ENCODE measurements around the gene HPS3. TPM values are rescaled to one million over a fixed set of nuclear protein-coding genes. Genes with fewer than 3 reads are reported as not detected.
"Not testable (repeated sequence)": the region's sequence is repeated elsewhere in the genome, so short reads cannot be mapped to it uniquely, and the experiment has no call there.

HPS3 gene
- polyA plus RNA-seq, 1 donor from 2014 or later: 44.8 TPM

- Mint-ChIP-seq H3K4me3 (no peak overlapping the region), H3K27me3 (no peaks in the 10 kb centered on the region), H3K27ac (peak overlapping the region in 1 of 3 donors; percentile 40), H3K36me3 (peaks cover 2% of the 10 kb centered on the region), H3K4me1 (peaks cover 0 to 2% (median 0%) of the 10 kb centered on the region in 3 donors), H3K9me3 (no peaks in the 10 kb centered on the region)
Observed at GRCh38 chr3:149188494-149188893, 59.1 kb downstream of the HPS3 start.

DNA sequence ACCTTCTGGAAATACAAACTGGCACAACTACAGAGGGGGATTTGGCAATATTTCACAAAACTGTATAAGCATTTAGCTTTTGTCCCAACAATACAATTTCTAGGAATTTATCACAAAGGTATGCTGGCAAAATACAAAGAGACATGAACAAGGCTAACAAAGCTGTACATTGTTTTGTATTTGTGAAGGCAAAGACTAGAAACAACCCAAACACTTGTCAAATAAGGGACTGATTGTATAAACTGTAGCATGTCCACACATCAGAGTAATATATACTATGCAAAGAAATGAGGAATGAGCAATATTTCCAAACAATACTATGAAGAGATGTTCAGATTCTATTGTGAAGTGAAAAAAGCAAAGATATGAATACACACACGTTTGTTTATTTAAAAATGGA lies 65.8 kb downstream of the HPS3 start:
- Mint-ChIP-seq H3K4me1 (no peaks in the 10 kb centered on the region), H3K36me3 (peaks cover 2% of the 10 kb centered on the region), H3K27me3 (peaks cover 3% of the 10 kb centered on the region), H3K4me3 (no peak overlapping the region), H3K9me3 (no peaks in the 10 kb centered on the region), H3K27ac (no peak overlapping the region)

DNA sequence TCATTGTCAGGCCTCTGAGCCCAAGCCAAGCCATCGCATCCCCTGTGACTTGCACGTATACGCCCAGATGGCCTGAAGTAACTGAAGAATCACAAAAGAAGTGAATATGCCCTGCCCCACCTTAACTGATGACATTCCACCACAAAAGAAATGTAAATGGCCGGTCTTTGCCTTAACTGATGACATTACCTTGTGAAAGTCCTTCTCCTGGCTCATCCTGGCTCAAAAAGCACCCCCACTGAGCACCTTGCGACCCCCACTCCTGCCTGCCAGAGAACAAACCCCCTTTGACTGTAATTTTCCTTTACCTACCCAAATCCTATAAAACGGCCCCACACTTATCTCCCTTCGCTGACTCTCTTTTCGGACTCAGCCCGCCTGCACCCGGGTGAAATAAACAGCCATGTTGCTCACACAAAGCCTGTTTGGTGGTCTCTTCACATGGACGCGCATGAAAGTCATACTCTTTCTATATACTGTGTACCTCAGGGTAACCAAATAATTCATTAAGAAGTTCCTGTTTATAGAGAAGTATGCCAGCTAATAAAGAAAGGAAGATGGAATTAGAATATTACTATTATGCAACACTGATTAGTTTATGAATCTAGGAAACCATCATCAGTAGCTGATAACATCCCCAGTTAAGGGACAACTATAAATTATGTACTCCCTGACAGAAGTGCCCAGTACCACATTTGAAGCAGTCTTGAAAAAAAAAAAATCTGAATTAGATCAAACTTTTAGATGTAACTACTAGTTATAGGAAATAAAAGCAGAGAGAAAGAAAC lies 67.6 kb downstream of the HPS3 start:
- not testable (repeated sequence) for H3K27ac Mint-ChIP-seq, H3K4me1 Mint-ChIP-seq, H3K36me3 Mint-ChIP-seq, H3K4me3 Mint-ChIP-seq, H3K9me3 Mint-ChIP-seq, H3K27me3 Mint-ChIP-seq

DNA sequence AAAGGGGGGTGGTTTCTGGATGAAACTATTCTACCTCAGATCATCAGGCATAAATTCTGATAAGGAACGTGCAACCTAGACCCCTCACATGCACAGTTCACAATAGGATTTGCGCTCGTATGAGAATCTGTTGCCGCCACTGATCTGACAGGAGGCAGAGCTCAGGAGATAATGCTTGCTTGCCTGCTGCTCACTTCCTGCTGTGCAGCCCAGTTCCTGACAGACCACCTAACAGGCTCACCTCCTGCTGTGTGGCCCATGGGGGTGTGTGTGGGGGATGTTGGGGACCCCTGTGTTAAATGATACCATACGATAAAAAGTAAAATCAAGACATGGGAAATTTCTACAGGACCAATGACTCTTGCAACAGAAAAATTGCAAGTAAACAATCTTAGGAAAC lies 68.2 kb downstream of the HPS3 start:
- Mint-ChIP-seq H3K36me3 (peaks cover 2% of the 10 kb centered on the region), H3K9me3 (no peaks in the 10 kb centered on the region), H3K4me1 (peaks cover 0 to 2% (median 0%) of the 10 kb centered on the region in 3 donors), H3K4me3 (no peak overlapping the region), H3K27me3 (peaks cover 3% of the 10 kb centered on the region), H3K27ac (no peak overlapping the region)

- Mint-ChIP-seq H3K27me3 (peaks cover 3% of the 10 kb centered on the region), H3K4me3 (no peak overlapping the region), H3K27ac (no peak overlapping the region), H3K36me3 (peaks cover 2% of the 10 kb centered on the region), H3K4me1 (peaks cover 1 to 3% (median 3%) of the 10 kb centered on the region in 3 donors), H3K9me3 (no peaks in the 10 kb centered on the region)
Observed at GRCh38 chr3:149198611-149199010, 69.2 kb downstream of the HPS3 start.

DNA sequence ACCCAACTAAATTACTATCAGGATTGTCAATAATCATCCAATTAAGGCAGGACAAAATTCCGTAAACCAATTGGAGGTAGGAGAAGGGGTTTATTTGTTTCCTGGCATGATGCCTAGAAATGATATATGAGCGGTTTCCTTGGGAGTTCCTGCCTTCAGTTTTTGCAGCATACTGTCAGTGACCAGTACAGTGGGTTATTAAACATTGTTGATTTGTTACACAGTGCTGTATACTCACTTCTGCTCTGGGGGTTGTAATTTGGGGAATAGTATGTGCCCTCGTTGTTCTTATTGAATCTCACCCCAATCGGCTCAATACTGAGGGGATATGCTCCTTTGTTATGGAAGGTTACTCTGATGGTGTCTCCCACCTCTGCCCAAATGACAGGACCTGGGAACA lies 70.0 kb downstream of the HPS3 start:
- peaks cover 3% of the 10 kb centered on the region for H3K27me3 Mint-ChIP-seq
- H3K9me3 Mint-ChIP-seq: no peaks in the 10 kb centered on the region
- peaks cover 3% of the 10 kb centered on the region for H3K36me3 Mint-ChIP-seq
- peaks cover 7 to 12% (median 11%) of the 10 kb centered on the region in 3 donors for H3K4me1 Mint-ChIP-seq
- no peak overlapping the region for H3K27ac Mint-ChIP-seq
- no peak overlapping the region for H3K4me3 Mint-ChIP-seq

- Mint-ChIP-seq H3K4me3 (peak overlapping the region in 2 of 4 donors; percentile 0 to 58), H3K4me1 (peaks cover 7 to 14% (median 13%) of the 10 kb centered on the region in 3 donors), H3K27ac (peak overlapping the region in 2 of 3 donors; percentile 2 to 48), H3K36me3 (peaks cover 1% of the 10 kb centered on the region), H3K27me3 (peaks cover 3% of the 10 kb centered on the region), H3K9me3 (no peaks in the 10 kb centered on the region)
Observed at GRCh38 chr3:149203758-149204157, 74.3 kb downstream of the HPS3 start.

DNA sequence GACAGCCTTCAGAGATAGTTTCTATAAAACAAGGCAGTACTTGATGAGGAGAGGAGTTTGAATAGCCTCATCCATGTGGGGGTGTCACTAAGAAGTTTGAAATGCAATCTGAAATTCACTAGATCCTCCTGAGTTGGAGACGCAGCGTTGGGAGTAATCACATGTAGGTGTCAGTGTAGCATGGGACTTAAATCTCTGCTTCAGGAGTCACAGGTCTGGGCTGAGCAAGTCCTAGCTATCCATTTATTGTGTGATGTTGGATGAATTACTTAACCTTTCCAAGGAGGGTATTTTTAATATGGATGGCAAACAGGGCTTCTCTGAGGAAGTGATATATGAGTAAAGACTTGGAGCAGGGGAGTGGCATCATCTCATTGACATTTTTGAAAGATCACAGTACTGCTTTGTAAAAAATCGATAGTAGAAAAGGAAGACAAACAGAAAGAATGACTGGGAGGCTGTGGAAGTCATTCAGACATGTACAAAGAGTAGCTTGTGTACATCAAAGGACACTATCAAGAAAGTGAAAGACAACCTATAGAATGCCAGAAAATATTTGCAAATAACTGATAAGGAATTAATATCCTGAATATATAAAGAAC lies 75.1 kb downstream of the HPS3 start:
- no peak overlapping the region for H3K27ac Mint-ChIP-seq
- peak overlapping the region in 1 of 4 donors; percentile 4 for H3K4me3 Mint-ChIP-seq
- H3K4me1 Mint-ChIP-seq: peaks cover 7 to 14% (median 13%) of the 10 kb centered on the region in 3 donors
- H3K9me3 Mint-ChIP-seq: no peaks in the 10 kb centered on the region
- peaks cover 5% of the 10 kb centered on the region for H3K27me3 Mint-ChIP-seq
- peaks cover 1% of the 10 kb centered on the region for H3K36me3 Mint-ChIP-seq

DNA sequence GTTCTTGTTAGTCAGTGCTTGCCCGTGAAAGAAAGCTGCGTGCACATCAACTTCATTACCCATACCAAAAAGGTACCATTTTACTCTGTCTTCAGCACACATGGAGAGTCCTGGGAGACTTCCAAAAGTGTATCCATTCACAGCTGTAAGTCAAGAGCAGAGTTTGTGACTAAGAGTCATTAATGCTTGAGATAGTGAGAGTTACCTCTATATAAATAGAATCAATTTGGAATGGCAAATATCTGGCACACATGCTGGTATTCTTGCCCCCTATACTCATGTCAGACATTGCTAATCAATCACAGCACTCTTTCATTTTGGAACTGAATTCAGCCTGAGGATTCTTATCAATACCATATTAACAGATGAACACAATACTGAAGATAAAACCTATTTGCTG lies 78.0 kb downstream of the HPS3 start:
- Mint-ChIP-seq H3K4me3 (no peak overlapping the region), H3K27me3 (peaks cover 4% of the 10 kb centered on the region), H3K4me1 (peaks cover 7 to 13% (median 12%) of the 10 kb centered on the region in 3 donors), H3K9me3 (peaks cover 0 to 2% (median 0%) of the 10 kb centered on the region in 3 donors), H3K27ac (no peak overlapping the region), H3K36me3 (peaks cover 1% of the 10 kb centered on the region)

GRCh38 chr3:149209431-149209830 lies 80.0 kb downstream of the HPS3 start:
- Mint-ChIP-seq H3K4me3 (no peak overlapping the region), H3K27me3 (peaks cover 4% of the 10 kb centered on the region), H3K4me1 (peaks cover 0 to 2% (median 2%) of the 10 kb centered on the region in 3 donors), H3K27ac (no peak overlapping the region), H3K36me3 (no peaks in the 10 kb centered on the region), H3K9me3 (peaks cover 0 to 2% (median 0%) of the 10 kb centered on the region in 3 donors)

DNA sequence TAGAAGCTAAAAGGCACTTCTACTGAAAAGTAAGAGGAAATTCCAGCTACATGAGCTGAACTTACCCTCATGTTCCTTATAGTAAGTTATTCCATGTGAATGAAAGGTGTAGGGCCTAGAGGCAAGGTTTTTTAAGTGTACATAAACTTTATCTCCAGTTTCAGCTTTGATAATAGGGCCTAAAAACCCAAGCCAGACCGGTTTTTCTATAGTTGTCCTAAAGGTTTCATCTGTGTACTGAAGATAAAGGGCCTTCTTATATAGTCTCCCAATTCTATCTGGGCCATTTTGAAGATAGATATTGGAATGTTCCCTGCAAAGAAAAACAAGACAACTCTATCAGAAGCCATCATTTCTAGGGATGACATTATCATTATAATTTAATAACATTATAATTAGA lies 82.9 kb downstream of the HPS3 start:
- Mint-ChIP-seq H3K27ac (no peak overlapping the region), H3K9me3 (peaks cover 0 to 2% (median 0%) of the 10 kb centered on the region in 3 donors)

GRCh38 chr3:149214702-149215101 lies 85.3 kb downstream of the HPS3 start:
- no peaks in the 10 kb centered on the region for H3K4me1 Mint-ChIP-seq
- no peak overlapping the region for H3K4me3 Mint-ChIP-seq

More for the DNA sequence above, 82.9 kb downstream of the HPS3 start:
- Mint-ChIP-seq H3K36me3 (no peaks in the 10 kb centered on the region), H3K27me3 (peaks cover 4% of the 10 kb centered on the region), H3K4me1 (no peaks in the 10 kb centered on the region), H3K4me3 (no peak overlapping the region)

GRCh38 chr3:149215515-149215914 lies 86.1 kb downstream of the HPS3 start:
- no peaks in the 10 kb centered on the region for H3K27me3 Mint-ChIP-seq
- H3K36me3 Mint-ChIP-seq: peaks cover 1% of the 10 kb centered on the region
- no peak overlapping the region for H3K27ac Mint-ChIP-seq
- H3K4me3 Mint-ChIP-seq: no peak overlapping the region
- no peaks in the 10 kb centered on the region for H3K9me3 Mint-ChIP-seq
- no peaks in the 10 kb centered on the region for H3K4me1 Mint-ChIP-seq

More at GRCh38 chr3:149214702-149215101, 85.3 kb downstream of the HPS3 start:
- peaks cover 1% of the 10 kb centered on the region for H3K36me3 Mint-ChIP-seq
- H3K27ac Mint-ChIP-seq: no peak overlapping the region
- peaks cover 2% of the 10 kb centered on the region for H3K27me3 Mint-ChIP-seq
- H3K9me3 Mint-ChIP-seq: peaks cover 0 to 2% (median 0%) of the 10 kb centered on the region in 3 donors

DNA sequence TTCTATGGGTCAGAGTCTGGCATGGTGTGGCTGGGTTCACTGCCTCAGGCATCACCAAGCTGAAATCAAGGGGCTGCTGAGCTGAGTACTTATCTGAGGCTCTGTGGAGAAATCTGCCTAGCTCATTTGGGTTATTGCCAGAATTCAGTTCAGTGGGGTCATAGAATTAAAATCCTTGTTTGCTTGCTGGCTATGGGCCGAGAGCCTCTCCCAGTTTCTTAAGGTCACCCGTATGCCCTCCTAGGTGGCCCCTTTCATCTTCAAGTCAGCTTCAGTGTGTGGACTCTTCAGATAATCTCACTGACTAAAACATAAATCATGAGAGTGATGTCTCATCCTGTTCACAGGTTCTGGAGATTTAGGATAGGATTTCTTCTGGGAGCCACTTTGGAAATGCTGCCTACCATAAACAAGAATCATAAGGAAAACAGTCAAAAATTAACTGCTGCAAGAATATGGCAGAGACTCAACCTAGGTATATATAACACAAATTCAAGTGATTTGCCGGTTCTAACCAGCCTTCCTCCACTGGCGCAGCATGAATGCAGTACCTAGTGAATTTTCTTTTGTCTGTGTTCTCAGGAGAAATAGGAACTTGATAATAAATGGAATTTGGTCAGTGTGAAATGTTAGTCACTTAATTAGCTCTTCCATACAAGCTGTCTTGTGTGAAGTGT lies 86.9 kb downstream of the HPS3 start:
- H3K9me3 Mint-ChIP-seq: no peaks in the 10 kb centered on the region
- H3K4me1 Mint-ChIP-seq: no peaks in the 10 kb centered on the region
- H3K27me3 Mint-ChIP-seq: no peaks in the 10 kb centered on the region
- H3K27ac Mint-ChIP-seq: no peak overlapping the region
- H3K4me3 Mint-ChIP-seq: no peak overlapping the region
- peaks cover 1% of the 10 kb centered on the region for H3K36me3 Mint-ChIP-seq

GRCh38 chr3:149217347-149217746 lies 87.9 kb downstream of the HPS3 start:
- H3K4me3 Mint-ChIP-seq: no peak overlapping the region
- no peaks in the 10 kb centered on the region for H3K9me3 Mint-ChIP-seq
- H3K36me3 Mint-ChIP-seq: peaks cover 1% of the 10 kb centered on the region
- H3K27me3 Mint-ChIP-seq: no peaks in the 10 kb centered on the region
- no peak overlapping the region for H3K27ac Mint-ChIP-seq
- no peaks in the 10 kb centered on the region for H3K4me1 Mint-ChIP-seq
